Endodermal cell (in vitro differentiated cells): ENCODE data around the gene MIEN1. TPM values are rescaled to one million over a fixed set of nuclear protein-coding genes. Genes with fewer than 3 reads are reported as not detected.

ENCODE experiments used
- DNase-seq: peaks from one replicate; pipeline ENCODE4 v3.0.0-alpha.2; 2017
- H3K27ac ChIP-seq: 2 replicates; pipeline ENCODE4 v1.5.1; 2013; ENCODE audit warnings: mild to moderate bottlenecking, low read depth, low read length, moderate library complexity
- H3K27me3 ChIP-seq: 2 replicates; pipeline ENCODE4 v1.6.1; 2013; ENCODE audit warnings: mild to moderate bottlenecking, low read length, moderate library complexity; ENCODE audit not compliant: insufficient read depth, control insufficient read depth, poor library complexity, severe bottlenecking
- H3K36me3 ChIP-seq: 2 replicates; pipeline ENCODE4 v1.7.0; 2013; ENCODE audit warnings: mild to moderate bottlenecking, low read length, moderate library complexity; ENCODE audit not compliant: control insufficient read depth, insufficient read depth
- H3K4me1 ChIP-seq: one replicate; pipeline ENCODE4 v1.7.0; 2013; ENCODE audit warnings: low read length; ENCODE audit not compliant: control insufficient read depth, insufficient read depth
- H3K4me3 ChIP-seq: 2 replicates; pipeline ENCODE4 v1.5.1; 2013; ENCODE audit warnings: mild to moderate bottlenecking, low read length, moderate library complexity
- H3K9ac ChIP-seq: 2 replicates; pipeline ENCODE4 v1.6.1; 2013; ENCODE audit warnings: mild to moderate bottlenecking, low read length, moderate library complexity; ENCODE audit not compliant: poor library complexity, severe bottlenecking; ENCODE audit errors: extremely low read depth
- H3K9me3 ChIP-seq: 2 replicates; pipeline ENCODE4 v1.6.1; 2013; ENCODE audit warnings: mild to moderate bottlenecking, low read length, moderate library complexity; ENCODE audit not compliant: control insufficient read depth
- H3K27ac Mint-ChIP-seq: 2 replicates; pipeline ENCODE4 v1.8.0; 2020; ENCODE audit warnings: mixed read lengths
- H3K27me3 Mint-ChIP-seq: 2 replicates; pipeline ENCODE4 v1.8.0; 2021; ENCODE audit warnings: mild to moderate bottlenecking, mixed read lengths; ENCODE audit not compliant: insufficient read depth
- H3K36me3 Mint-ChIP-seq: 2 replicates; pipeline ENCODE4 v1.8.0; 2020; ENCODE audit warnings: low read depth, mixed read lengths
- H3K4me1 Mint-ChIP-seq: 2 replicates; pipeline ENCODE4 v1.8.0; 2020; ENCODE audit warnings: mixed read lengths
- H3K4me3 Mint-ChIP-seq: 2 replicates; pipeline ENCODE4 v1.8.0; 2020; ENCODE audit warnings: mild to moderate bottlenecking, moderate library complexity, mixed read lengths
- H3K9me3 Mint-ChIP-seq: 2 replicates; pipeline ENCODE4 v1.8.0; 2020; ENCODE audit warnings: mild to moderate bottlenecking, mixed read lengths
- CTCF ChIP-seq: fragments of 200-600 bp; sonication (generic); conservative IDR thresholded peaks from 2 replicates; pipeline ENCODE4 v1.5.0; 2021; ENCODE audit warnings: antibody characterized with exemption, mild to moderate bottlenecking
- WGBS, 2 experiments: methylation state at CpG; one replicate each; pipeline versions ENCODE4 v1.1.5 to v1.1.7; 2013; ENCODE audit warnings: missing lambda C conversion rate in 2 of 2, mixed read lengths in 1 of 2; ENCODE audit not compliant: insufficient coverage in 1 of 2, insufficient read length in 1 of 2; 5-methylcytosine and 5-hydroxymethylcytosine counted together
- total RNA-seq, 2 donors: library from RNA; stranded (reverse); fragmentation: NEBNext Ultra II Directional in 1 of 2; extraction: Animal tissue kit (Norgen Biotek cat#: 25700) in 1 of 2; gene quantifications; 2 replicates in 1 of 2; 3 replicates in 1 of 2; pipeline ENCODE4 v1.2.1, GENCODE V29; 2021

MIEN1 gene
- total RNA-seq, 2 donors from 2014 or later: 42.6 to 57.0 TPM

- H3K9ac ChIP-seq: no peak overlapping the region
- no peaks in the 10 kb centered on the region for H3K9me3 Mint-ChIP-seq
- no peaks in the 10 kb centered on the region for H3K9me3 ChIP-seq
- peaks cover 3% of the 10 kb centered on the region for H3K4me1 ChIP-seq
- no peak for TF ChIP-seq CTCF
- H3K4me3 ChIP-seq: peak overlapping the region; percentile 72
- H3K27ac ChIP-seq: no peak overlapping the region
- peaks cover 6% of the 10 kb centered on the region for H3K27me3 ChIP-seq
- no peak overlapping the region for H3K27ac Mint-ChIP-seq
- 15 to 16% methylated on average over 24 to 55 of the region's 55 CpGs for WGBS, 2 experiments
- peak overlapping the region; percentile 52 for H3K4me3 Mint-ChIP-seq
- peaks cover 26% of the 10 kb centered on the region for H3K4me1 Mint-ChIP-seq
- peak; percentile 84 for DNase-seq
- no peaks in the 10 kb centered on the region for H3K36me3 Mint-ChIP-seq
- H3K36me3 ChIP-seq: no peaks in the 10 kb centered on the region
- no peaks in the 10 kb centered on the region for H3K27me3 Mint-ChIP-seq
These were observed 23.3 kb upstream of the MIEN1 start for GRCh38 chr17:39753514-39754160.

- Mint-ChIP-seq H3K36me3 (peaks cover 7% of the 10 kb centered on the region), H3K27me3 (no peaks in the 10 kb centered on the region), H3K4me1 (peaks cover 19% of the 10 kb centered on the region), H3K27ac (no peak overlapping the region), H3K4me3 (peak overlapping the region; percentile 52), H3K9me3 (no peaks in the 10 kb centered on the region)
- H3K27ac ChIP-seq: no peak overlapping the region
- H3K4me3 ChIP-seq: no peak overlapping the region
- no peaks in the 10 kb centered on the region for H3K27me3 ChIP-seq
- no peaks in the 10 kb centered on the region for H3K9me3 ChIP-seq
- TF ChIP-seq CTCF: no peak
- 85 to 92% methylated on average over 6 to 13 of the region's 13 CpGs for WGBS, 2 experiments
- H3K9ac ChIP-seq: no peak overlapping the region
- peaks cover 3% of the 10 kb centered on the region for H3K4me1 ChIP-seq
- no peaks in the 10 kb centered on the region for H3K36me3 ChIP-seq
- peak; percentile 64 for DNase-seq
These were observed 22.0 kb upstream of the MIEN1 start for GRCh38 chr17:39752241-39752881.

GRCh38 chr17:39751637-39752036, 21.3 kb upstream of the MIEN1 start:
- Mint-ChIP-seq H3K36me3 (peaks cover 12% of the 10 kb centered on the region), H3K27ac (no peak overlapping the region), H3K4me3 (no peak overlapping the region), H3K4me1 (peaks cover 19% of the 10 kb centered on the region), H3K9me3 (no peaks in the 10 kb centered on the region), H3K27me3 (no peaks in the 10 kb centered on the region)
- no peak overlapping the region for H3K4me3 ChIP-seq
- 90 to 94% methylated on average over 8 to 10 of the region's 10 CpGs for WGBS, 2 experiments
- H3K27me3 ChIP-seq: no peaks in the 10 kb centered on the region
- no peak for DNase-seq
- H3K27ac ChIP-seq: no peak overlapping the region
- H3K9ac ChIP-seq: no peak overlapping the region
- no peak for TF ChIP-seq CTCF
- H3K9me3 ChIP-seq: no peaks in the 10 kb centered on the region
- H3K4me1 ChIP-seq: peaks cover 3% of the 10 kb centered on the region
- no peaks in the 10 kb centered on the region for H3K36me3 ChIP-seq
